Thyroid gland (tissue), 4 donors: ENCODE measurements around the gene CAMTA1.

ENCODE experiments used
- CTCF ChIP-seq, 6 experiments: fragments of 200-600 bp in 3 of 6; fragments of 450-650 bp in 3 of 6; sonication (generic) in 3 of 6; IDR thresholded peaks; one replicate each; pipeline ENCODE4 v1.5.1; 2016 to 2019; ENCODE audit warnings: antibody characterized with exemption in 6 of 6, mild to moderate bottlenecking in 2 of 6, inconsistent platforms in 1 of 6, moderate library complexity in 1 of 6
- POLR2A ChIP-seq, 2 donors: fragments of 450-650 bp; IDR thresholded peaks; one replicate each; pipeline ENCODE4 v1.6.1; 2017; ENCODE audit warnings: antibody characterized with exemption in 2 of 2, mild to moderate bottlenecking in 2 of 2, moderate library complexity in 1 of 2

- TF ChIP-seq POLR2A (IDR thresholded peaks at IDR 0.05): no peak
- no peak for TF ChIP-seq CTCF (IDR thresholded peaks at IDR 0.05)
Observed at GRCh38 chr1:7655354-7655753, 870.1 kb downstream of the CAMTA1 start.
